Effector memory CD4-positive, alpha-beta T cell (primary cell): Measurements from ENCODE around the gene FLRT1.

ENCODE experiments used
- DNase-seq, 3 donors: peaks; one replicate each; pipeline ENCODE4 v3.0.0-alpha.2; 2020
- H3K27ac ChIP-seq: 2 replicates; pipeline ENCODE4 v1.7.0; 2013; ENCODE audit warnings: mild to moderate bottlenecking, low read length, moderate library complexity; ENCODE audit not compliant: insufficient read depth, poor library complexity, severe bottlenecking
- H3K27me3 ChIP-seq: replicated peaks from 2 replicates; pipeline ENCODE4 v1.7.0; 2013; ENCODE audit warnings: mild to moderate bottlenecking, low read length; ENCODE audit not compliant: insufficient read depth, control insufficient read depth, poor library complexity, severe bottlenecking
- H3K36me3 ChIP-seq: 2 replicates; pipeline ENCODE4 v1.7.0; 2013; ENCODE audit warnings: mild to moderate bottlenecking, low read length, moderate library complexity; ENCODE audit not compliant: control insufficient read depth, insufficient read depth
- H3K4me1 ChIP-seq: 2 replicates; pipeline ENCODE4 v1.7.0; 2013; ENCODE audit warnings: low read length, mild to moderate bottlenecking; ENCODE audit not compliant: control insufficient read depth, insufficient read depth, poor library complexity, severe bottlenecking
- H3K4me3 ChIP-seq: 2 replicates; pipeline ENCODE4 v1.7.0; 2013; ENCODE audit warnings: low read length, low read depth, mild to moderate bottlenecking; ENCODE audit not compliant: insufficient read depth, poor library complexity, severe bottlenecking
- H3K9me3 ChIP-seq: 2 replicates; pipeline ENCODE4 v1.7.0; 2013; ENCODE audit warnings: mild to moderate bottlenecking, low read length, moderate library complexity; ENCODE audit not compliant: control insufficient read depth

The FLRT1 gene

DNA sequence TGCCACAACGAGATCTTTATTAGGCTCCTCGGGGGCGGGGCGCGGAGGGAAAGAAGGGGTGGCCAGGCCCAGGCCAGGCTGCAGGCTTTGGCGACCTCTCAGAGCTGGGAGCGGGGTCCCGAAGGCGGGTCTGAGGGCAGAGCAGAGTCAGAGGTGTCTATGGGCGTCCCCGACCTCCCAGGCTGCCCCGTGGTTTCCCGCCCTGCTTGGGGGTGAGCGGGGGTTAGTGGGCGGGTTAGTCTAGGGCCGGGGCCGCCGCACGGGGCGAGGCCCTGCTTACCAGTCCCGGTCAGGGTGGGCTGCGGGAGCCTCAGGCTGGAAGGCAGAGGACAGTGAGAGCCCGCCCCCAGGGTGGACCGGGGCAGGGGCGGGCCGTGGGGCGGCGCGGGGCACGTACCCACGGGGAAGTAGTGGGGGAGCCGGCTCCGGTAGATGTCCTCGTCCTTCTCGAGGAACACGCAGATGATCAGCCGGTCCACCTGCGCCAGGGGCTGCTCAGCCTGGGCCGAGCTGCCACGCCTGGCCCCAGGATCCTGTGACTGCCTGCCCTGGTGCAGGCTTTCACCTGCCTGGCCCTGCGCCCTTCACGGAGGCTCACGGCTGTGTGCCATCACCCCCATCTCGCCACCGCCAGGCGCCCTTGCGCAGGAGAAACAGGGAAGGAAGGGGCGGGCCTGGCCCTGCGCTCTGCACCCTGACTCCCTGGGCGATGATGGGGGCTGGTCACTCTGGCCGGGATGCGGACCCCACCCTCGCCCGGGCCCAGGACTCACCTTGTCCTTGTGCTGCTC, 37.0 kb upstream of the FLRT1 start:
- Histone ChIP-seq H3K36me3 (peaks cover 40% of the 10 kb centered on the region), H3K27me3 (no peaks in the 10 kb centered on the region), H3K4me3 (no peak overlapping the region), H3K4me1 (peaks cover 15% of the 10 kb centered on the region), H3K9me3 (no peaks in the 10 kb centered on the region), H3K27ac (no peak overlapping the region)
- DNase-seq = no peak

DNA sequence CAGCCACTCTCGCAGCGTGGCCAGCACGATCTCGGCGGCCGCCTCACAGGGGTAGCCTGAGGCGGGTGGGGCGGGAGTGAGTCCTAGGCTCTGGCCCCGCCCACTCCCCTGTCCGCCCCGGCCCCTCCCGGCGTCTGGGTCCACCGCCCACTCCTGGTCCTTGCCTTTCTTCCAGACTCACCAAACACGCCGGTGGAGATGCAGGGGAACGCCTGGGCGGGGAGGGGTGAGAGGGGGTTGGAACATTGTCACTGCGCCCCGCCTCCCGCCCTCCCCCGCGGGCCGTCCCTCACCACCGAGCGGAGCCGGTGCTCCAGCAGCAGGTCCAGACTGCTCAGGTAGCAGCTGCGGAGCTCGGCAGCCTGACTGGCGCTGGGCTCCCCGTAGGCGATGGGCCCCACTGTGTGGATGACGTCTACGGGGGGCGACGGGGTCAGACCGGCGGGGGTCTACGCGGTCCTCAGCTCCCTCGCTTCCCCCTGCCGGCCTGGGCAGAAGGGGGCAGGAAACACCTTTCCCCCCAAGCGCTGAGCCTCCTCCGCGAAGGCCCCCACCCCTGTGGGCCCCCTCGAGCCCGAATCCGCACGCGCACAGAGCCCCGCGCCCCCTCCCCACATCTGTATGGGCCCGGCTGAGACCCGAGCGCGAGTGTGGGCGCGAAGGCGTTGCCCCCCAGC, 36.2 kb upstream of the FLRT1 start:
- H3K9me3 ChIP-seq = no peaks in the 10 kb centered on the region
- peaks cover 15% of the 10 kb centered on the region for H3K4me1 ChIP-seq
- no peak overlapping the region for H3K27ac ChIP-seq
- H3K36me3 ChIP-seq = peaks cover 36% of the 10 kb centered on the region
- peak; percentile 48 to 53 (median 51) for DNase-seq
- H3K27me3 ChIP-seq = no peaks in the 10 kb centered on the region
- peak overlapping the region; percentile 48 for H3K4me3 ChIP-seq

- Histone ChIP-seq H3K27me3 (no peaks in the 10 kb centered on the region), H3K9me3 (no peaks in the 10 kb centered on the region), H3K36me3 (peaks cover 31% of the 10 kb centered on the region), H3K4me1 (peaks cover 15% of the 10 kb centered on the region), H3K27ac (no peak overlapping the region), H3K4me3 (peak overlapping the region; percentile 48)
- DNase-seq = peak; percentile 57 to 67 (median 58)
These were observed 35.5 kb upstream of the FLRT1 start for GRCh38 chr11:64000026-64000739.

DNA sequence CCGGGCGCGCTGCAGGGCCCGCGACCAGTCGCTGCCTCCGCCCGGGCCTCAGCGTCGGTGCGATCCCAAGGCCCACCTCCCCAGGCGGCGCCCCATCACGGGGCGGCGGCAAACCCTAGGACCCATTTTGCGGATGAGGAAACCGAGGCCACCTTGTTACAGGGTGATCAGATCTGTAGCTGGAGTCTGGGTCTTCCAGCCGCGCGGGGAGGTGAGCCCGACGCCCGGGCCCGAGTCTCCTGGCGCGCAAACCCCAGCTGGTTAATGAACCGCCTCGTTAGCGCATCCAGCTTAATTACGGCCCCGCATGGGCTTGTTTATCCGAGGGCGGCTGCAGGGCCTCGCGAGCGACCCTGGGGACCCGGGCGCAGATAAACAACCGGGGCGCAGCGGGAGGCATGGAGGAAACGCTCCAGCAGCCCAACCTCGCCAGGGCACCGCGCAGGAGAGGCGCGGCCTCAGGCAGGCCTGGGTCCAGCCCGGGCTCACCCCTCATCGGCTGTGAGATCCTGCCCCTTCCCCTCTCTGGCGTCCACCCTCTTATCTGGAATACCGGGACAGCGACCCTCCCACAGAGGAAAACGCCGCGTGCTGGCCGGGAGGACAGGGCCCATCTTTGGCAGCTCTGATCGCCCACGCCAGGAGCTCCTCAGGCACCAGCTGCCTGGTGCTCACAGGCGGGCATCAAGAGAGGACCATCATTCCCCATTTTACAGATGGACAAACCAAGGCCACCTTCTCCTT, 34.8 kb upstream of the FLRT1 start:
- H3K36me3 ChIP-seq = peaks cover 28% of the 10 kb centered on the region
- no peak overlapping the region for H3K27ac ChIP-seq
- peaks cover 15% of the 10 kb centered on the region for H3K4me1 ChIP-seq
- H3K4me3 ChIP-seq = peak overlapping the region; percentile 36
- no peaks in the 10 kb centered on the region for H3K27me3 ChIP-seq
- no peaks in the 10 kb centered on the region for H3K9me3 ChIP-seq
- DNase-seq = no peak

GRCh38 chr11:64001484-64002420, 34.0 kb upstream of the FLRT1 start:
- Histone ChIP-seq H3K4me1 (peaks cover 15% of the 10 kb centered on the region), H3K27ac (no peak overlapping the region), H3K36me3 (peaks cover 20% of the 10 kb centered on the region), H3K9me3 (no peaks in the 10 kb centered on the region), H3K4me3 (no peak overlapping the region), H3K27me3 (no peaks in the 10 kb centered on the region)
- DNase-seq = no peak

DNA sequence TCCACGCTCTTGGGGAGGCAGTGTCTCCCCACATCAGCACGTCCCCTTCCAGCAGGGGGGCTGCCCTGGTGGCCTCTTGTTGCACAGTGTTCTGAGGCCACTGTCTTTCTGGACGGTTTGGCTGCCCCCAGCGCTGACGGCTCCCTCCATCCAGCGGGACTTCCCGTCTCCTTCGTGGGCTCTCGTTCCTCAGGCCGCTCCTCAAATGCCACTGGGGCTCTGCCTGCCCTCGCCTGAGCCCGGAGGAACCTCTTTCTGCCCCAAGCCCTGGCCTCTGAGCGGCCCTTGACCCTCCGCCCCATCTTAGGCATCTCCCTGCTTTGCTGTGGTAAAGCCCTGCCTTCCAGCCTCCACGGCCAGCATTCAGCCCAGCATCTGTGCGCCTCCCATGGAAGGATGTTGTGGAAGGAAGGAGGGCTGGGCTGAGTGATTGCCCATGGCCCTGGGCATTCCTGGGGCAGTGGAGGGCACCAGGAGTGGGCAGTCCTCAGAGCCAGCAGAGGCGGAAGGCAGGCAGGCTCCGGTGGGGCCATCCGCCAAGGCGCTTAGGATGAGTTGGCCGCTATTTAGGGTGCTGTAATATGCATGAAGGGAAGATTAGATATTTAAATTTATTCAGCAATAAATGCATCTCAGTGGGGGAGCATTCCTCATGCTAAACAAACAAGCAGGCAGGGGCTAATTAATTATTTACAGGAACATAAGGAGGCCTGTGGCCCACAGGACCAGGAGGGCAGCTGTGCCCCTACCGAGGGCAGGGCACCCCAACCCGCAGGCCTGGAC, 31.7 kb upstream of the FLRT1 start:
- H3K4me3 ChIP-seq = no peak overlapping the region
- H3K9me3 ChIP-seq = no peaks in the 10 kb centered on the region
- DNase-seq = no peak
- H3K27me3 ChIP-seq = no peaks in the 10 kb centered on the region
- H3K4me1 ChIP-seq = peaks cover 21% of the 10 kb centered on the region
- H3K27ac ChIP-seq = no peak overlapping the region
- H3K36me3 ChIP-seq = no peaks in the 10 kb centered on the region

- Histone ChIP-seq H3K4me3 (no peak overlapping the region), H3K4me1 (peaks cover 15% of the 10 kb centered on the region), H3K9me3 (no peaks in the 10 kb centered on the region), H3K27me3 (no peaks in the 10 kb centered on the region), H3K27ac (no peak overlapping the region), H3K36me3 (no peaks in the 10 kb centered on the region)
- DNase-seq = no peak
These were observed 31.1 kb upstream of the FLRT1 start for GRCh38 chr11:64004590-64004984.

DNA sequence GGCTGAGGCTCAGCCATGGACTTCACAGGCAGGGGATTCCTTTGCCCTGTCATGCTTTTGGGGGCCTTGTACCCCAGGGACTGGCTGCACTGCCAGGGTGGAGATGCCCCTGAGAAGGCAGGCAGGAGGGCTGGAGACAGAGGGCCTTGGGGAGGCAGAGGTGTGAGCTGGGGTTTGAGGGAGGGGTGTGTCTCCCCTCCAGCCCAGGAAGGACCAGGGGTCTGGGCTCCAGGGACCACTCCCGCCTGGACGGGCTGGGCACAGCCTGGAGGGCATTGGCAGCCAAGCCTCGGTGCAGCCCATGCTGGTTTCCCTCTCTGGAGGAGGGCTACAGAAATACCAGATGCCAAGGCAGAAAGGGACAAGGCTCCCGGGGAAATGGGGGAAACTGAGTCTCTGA, 30.0 kb upstream of the FLRT1 start:
- Histone ChIP-seq H3K4me1 (peaks cover 7% of the 10 kb centered on the region), H3K9me3 (no peaks in the 10 kb centered on the region), H3K27me3 (no peaks in the 10 kb centered on the region), H3K4me3 (no peak overlapping the region), H3K36me3 (no peaks in the 10 kb centered on the region), H3K27ac (no peak overlapping the region)
- no peak for DNase-seq
